Melanocyte of skin (primary cell): Measurements from ENCODE around the gene ZNF732. TPM values are rescaled to one million over a fixed set of nuclear protein-coding genes. Genes with fewer than 3 reads are reported as not detected.

ENCODE experiments used
- small RNA-seq, 2 donors: library from RNA; depleted of rRNA; stranded (forward); fragments of <200 nt; gene quantifications; one replicate each; pipeline ENCODE3, GENCODE V24; 2012
- total RNA-seq, 2 donors: library from RNA; depleted of rRNA; stranded (reverse); fragments of >200 nt; gene quantifications; 2 replicates each; pipeline ENCODE4 v1.2.3, GENCODE V29; 2012

The ZNF732 gene
- total RNA-seq, result under 1 TPM in 1 of 2 donors, not detected in 1; under 0.01 TPM

DNA sequence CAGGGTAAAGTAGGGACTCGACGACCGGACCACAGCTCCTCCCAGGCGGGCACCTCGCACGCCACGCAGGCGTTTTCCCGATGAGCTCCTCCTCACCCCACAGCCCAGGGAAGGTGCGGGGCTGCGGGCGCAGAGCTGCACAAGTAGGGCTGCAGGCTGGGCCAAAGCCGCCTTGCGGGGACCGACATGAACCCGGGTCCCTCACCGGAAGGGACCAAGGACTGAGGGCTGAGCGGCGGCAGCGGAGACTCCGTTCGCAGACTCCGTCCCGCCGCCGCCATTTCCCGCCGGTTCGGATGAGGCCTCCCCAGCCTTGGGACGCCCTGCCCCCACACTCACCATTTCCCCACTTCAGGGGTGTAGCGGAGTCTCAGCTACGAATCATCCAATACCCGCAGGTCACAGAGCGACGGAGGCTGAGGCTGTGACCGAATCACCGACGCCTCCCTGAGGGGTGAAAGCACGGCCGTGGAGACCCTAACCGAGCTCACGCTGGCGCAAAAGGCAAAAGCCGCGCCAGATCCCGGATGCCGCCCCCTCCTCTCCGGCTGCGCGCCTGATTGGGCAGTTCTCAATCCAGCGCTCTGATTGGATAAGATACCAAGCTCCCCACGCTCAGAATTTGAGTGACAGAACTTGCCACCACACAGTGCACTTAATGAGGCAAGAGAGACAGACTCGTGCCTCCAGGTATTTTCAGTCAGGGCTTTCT lies at the start of gene ZNF732:
Gene ZNF732, minus strand, starts transcription at position 506 of the 712 bp plus-strand sequence. Its CDS starts 164 bp downstream, at position 342.

GRCh38 chr4:337143-337931 lies 32.1 kb upstream of the ZNF732 start, which contains the start of gene ZNF141:
ZNF141 (plus strand) TSS chr4:337814; CDS start chr4:337984, 170 bp downstream.

Small RNA genes lying within 50 kb of the gene (small RNA-seq; reads per million reads assigned to genes)
- gene AC079140.2 (0 reads per million in 2 donors), gene MIR571 (0 reads per million in 2 donors)

Other genes starting within 250 kb of the ZNF732 start
- 1 to 10 TPM; 4.7 to 5.2 TPM for gene ZNF718, start 181.0 kb downstream of the ZNF732 start, total RNA-seq
- 10 to 100 TPM; 12.7 to 13.8 TPM for gene ZNF141, start 32.3 kb upstream of the ZNF732 start, total RNA-seq
- 10 to 100 TPM in 1 of 2 donors, 1 to 10 TPM in 1; 9.7 to 18.2 TPM for gene ZNF721, start 193.7 kb upstream of the ZNF732 start, total RNA-seq
- gene PIGG, start 193.7 kb upstream of the ZNF732 start, total RNA-seq, result 10 to 100 TPM; 30.6 to 33.6 TPM